ENCODE data around the gene BLACAT1. TPM values are rescaled to one million over a fixed set of nuclear protein-coding genes. Genes with fewer than 3 reads are reported as not detected.

BLACAT1 gene
- total and polyA plus RNA-seq, 2 of the 13 experiments (the other 11 are each of a cell fraction or from before 2014, with no cell fraction given), result 1.2 to 2.8 TPM

GRCh38 chr1:205505076-205505729 is 49.4 kb upstream of the BLACAT1 start (continued):
- TF ChIP-seq ZEB1 (IDR thresholded peaks at IDR 0.05; ENCODE audit: insufficient replicate concordance, low read depth) (peak; percentile 13), ZNF790 (CRISPR knock-in tag; IDR thresholded peaks at IDR 0.05; ENCODE audit: borderline replicate concordance) (0 out of 2 replicates have a peak, but pooled peaks have one; percentile 37), ZBTB20 (CRISPR knock-in tag; IDR thresholded peaks at IDR 0.05; ENCODE audit: borderline replicate concordance, low read depth) (no peak), RELA (CRISPR knock-in tag; IDR thresholded peaks at IDR 0.05) (no peak), U2AF1 (optimal IDR thresholded peaks at IDR 0.05; ENCODE audit: low read depth, low read length) (no peak), ZFP91 (CRISPR knock-in tag; IDR thresholded peaks at IDR 0.05; ENCODE audit: borderline replicate concordance) (peak; percentile 97; the same call in 1 of the 2 replicates), NR2F6 (IDR thresholded peaks at IDR 0.05) (peak; percentile 40; the same call in 1 of the 2 replicates), NR2F6 (CRISPR knock-in tag; IDR thresholded peaks at IDR 0.05) (no peak), KDM5A (IDR thresholded peaks at IDR 0.05; ENCODE audit: borderline replicate concordance, low read length) (no peak; the same call in 1 of the 2 replicates), ELF4 (CRISPR knock-in tag; IDR thresholded peaks at IDR 0.05; ENCODE audit: borderline replicate concordance) (peak; percentile 57; the same call in 1 of the 2 replicates), TP53 (CRISPR knock-in tag; conservative IDR thresholded peaks at IDR 0.05) (no peak), HNF1B (CRISPR knock-in tag; IDR thresholded peaks at IDR 0.05) (no peak), ARID4A (CRISPR knock-in tag; IDR thresholded peaks at IDR 0.05; ENCODE audit: borderline replicate concordance) (no peak), MTERF4 (CRISPR knock-in tag; IDR thresholded peaks at IDR 0.05) (0 out of 2 replicates have a peak, but pooled peaks have one; percentile 2), ZNF317 (CRISPR knock-in tag; IDR thresholded peaks at IDR 0.05) (no peak), FOXO1 (CRISPR knock-in tag; IDR thresholded peaks at IDR 0.05) (no peak), ZNF772 (CRISPR knock-in tag; IDR thresholded peaks at IDR 0.05) (0 out of 2 replicates have a peak, but pooled peaks have one; percentile 44), ZNF775 (CRISPR knock-in tag; IDR thresholded peaks at IDR 0.05; ENCODE audit: borderline replicate concordance) (0 out of 2 replicates have a peak, but pooled peaks have one; percentile 14), ZNF788 (CRISPR knock-in tag; IDR thresholded peaks at IDR 0.05; ENCODE audit: borderline replicate concordance) (peak; percentile 8; the same call in 1 of the 2 replicates), SKI (IDR thresholded peaks at IDR 0.05; ENCODE audit: partially characterized antibody) (no peak), ZNF792 (CRISPR knock-in tag; IDR thresholded peaks at IDR 0.05) (0 out of 2 replicates have a peak, but pooled peaks have one; percentile 21), ZNF841 (CRISPR knock-in tag; IDR thresholded peaks at IDR 0.05; ENCODE audit: borderline replicate concordance) (no peak)

Measured in HepG2 (cell line).